ENCODE measurements around the gene TRMT10C.
"Not testable (repeated sequence)": the region's sequence is repeated elsewhere in the genome, so short reads cannot be mapped to it uniquely, and the experiment has no call there.

The TRMT10C gene

DNA sequence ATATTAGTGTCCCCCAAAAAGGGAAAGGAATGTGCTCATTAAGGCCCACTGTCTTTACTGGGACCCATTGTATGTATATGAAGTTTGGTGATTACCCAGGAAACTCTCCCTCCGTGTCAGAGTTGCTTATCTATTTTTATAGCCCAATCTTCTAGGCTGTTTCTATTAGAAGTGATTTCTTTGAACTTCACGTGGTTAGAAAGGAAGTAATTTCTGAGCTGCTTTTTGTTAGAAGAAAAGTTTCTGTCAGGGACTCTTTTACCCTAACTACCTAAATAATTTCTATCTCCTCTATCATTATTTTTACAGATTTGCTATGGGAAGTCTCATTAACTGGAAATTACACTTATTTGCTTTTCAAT lies 31.0 kb upstream of the TRMT10C start:
- peaks cover 4% of the 10 kb centered on the region for H3K9me3 Mint-ChIP-seq
- H3K36me3 Mint-ChIP-seq (ENCODE audit: low read depth): no peaks in the 10 kb centered on the region
- H3K27ac Mint-ChIP-seq: no peak overlapping the region
- H3K4me1 Mint-ChIP-seq: peaks cover 6% of the 10 kb centered on the region
- no peak overlapping the region for H3K4me3 Mint-ChIP-seq
- TF ChIP-seq, protein P1, sequence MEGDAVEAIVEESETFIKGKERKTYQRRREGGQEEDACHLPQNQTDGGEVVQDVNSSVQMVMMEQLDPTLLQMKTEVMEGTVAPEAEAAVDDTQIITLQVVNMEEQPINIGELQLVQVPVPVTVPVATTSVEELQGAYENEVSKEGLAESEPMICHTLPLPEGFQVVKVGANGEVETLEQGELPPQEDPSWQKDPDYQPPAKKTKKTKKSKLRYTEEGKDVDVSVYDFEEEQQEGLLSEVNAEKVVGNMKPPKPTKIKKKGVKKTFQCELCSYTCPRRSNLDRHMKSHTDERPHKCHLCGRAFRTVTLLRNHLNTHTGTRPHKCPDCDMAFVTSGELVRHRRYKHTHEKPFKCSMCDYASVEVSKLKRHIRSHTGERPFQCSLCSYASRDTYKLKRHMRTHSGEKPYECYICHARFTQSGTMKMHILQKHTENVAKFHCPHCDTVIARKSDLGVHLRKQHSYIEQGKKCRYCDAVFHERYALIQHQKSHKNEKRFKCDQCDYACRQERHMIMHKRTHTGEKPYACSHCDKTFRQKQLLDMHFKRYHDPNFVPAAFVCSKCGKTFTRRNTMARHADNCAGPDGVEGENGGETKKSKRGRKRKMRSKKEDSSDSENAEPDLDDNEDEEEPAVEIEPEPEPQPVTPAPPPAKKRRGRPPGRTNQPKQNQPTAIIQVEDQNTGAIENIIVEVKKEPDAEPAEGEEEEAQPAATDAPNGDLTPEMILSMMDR (IDR thresholded peaks at IDR 0.05): no peak
- peaks cover 10% of the 10 kb centered on the region for H3K27me3 Mint-ChIP-seq (ENCODE audit: low read depth, poor library complexity)
- no peak for DNase-seq

DNA sequence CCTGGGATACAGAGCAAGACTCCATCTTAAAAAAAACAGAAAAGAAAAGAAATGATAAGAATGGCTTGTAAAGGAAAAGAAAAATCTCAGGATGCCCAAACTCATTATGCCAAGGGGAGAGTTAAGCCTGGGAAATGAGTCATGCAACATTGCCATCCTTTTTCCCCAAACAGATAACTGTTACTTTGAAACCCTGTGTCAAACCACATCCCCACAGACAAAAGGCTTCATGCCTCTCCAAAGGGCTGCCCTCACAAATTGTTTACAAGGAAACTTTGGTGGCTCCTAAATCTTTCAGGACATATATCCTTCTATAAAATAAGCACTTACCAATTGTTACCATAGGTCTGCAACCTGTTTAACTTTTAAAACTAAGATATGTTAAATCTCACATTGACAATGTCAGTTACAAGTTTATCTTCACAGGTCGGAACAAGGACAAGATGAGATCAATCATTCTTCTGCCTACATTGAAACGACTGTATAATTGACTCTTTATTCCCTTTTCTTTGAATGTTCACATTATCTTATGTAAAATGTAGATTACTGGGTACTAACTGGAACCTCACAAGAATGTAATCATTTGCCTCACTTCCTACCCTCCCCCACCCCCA lies 30.1 kb upstream of the TRMT10C start:
- TF ChIP-seq, protein P1 (IDR thresholded peaks at IDR 0.05): no peak
- Mint-ChIP-seq H3K36me3 (ENCODE audit: low read depth) (no peaks in the 10 kb centered on the region), H3K27me3 (ENCODE audit: low read depth, poor library complexity) (peaks cover 14% of the 10 kb centered on the region), H3K9me3 (peaks cover 4% of the 10 kb centered on the region), H3K4me1 (peaks cover 6% of the 10 kb centered on the region), H3K4me3 (no peak overlapping the region), H3K27ac (no peak overlapping the region)
- DNase-seq: no peak

DNA sequence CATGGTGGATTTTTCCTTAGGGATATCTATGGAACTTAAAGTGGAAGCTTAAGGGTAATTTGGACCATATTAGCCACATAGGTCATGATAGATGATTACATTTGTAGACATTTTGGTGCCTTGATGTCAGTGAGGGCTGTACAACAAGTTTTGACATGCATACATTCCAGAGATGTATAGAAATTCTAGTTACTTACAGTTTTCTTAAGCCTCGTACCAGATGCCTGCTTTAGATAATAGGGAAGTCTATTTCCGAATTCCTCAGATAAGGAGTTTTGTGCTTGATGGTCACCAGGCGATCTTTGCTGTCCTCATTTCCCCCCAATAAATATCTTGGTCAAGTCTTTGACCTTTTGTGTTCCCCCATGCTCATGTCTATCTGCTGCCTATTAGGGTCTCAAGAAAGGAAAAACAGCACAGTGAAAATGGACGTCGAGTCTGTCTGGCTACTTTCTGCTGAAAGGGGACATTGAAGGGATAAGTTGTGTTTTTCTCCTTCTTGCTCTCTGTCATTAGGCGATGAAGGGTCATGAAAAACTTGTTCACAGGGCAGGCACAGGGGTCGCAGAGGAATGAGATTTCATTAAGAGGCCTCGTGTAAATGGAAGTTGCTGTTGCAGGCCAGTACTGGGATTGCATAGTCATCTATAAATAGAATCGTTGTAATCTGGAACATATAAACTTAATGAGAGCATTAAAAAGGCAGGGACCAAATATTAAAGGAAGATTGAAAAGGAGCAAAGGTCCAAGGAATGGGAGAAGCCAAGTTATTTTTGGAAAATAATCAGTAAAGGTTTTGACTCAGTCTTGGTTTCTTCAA lies 28.7 kb upstream of the TRMT10C start:
- no peak for DNase-seq
- TF ChIP-seq, protein P1 (IDR thresholded peaks at IDR 0.05): no peak
- H3K27ac Mint-ChIP-seq: no peak overlapping the region
- peaks cover 6% of the 10 kb centered on the region for H3K4me1 Mint-ChIP-seq
- H3K4me3 Mint-ChIP-seq: no peak overlapping the region
- peaks cover 24% of the 10 kb centered on the region for H3K27me3 Mint-ChIP-seq (ENCODE audit: low read depth, poor library complexity)
- no peaks in the 10 kb centered on the region for H3K36me3 Mint-ChIP-seq (ENCODE audit: low read depth)
- peaks cover 4% of the 10 kb centered on the region for H3K9me3 Mint-ChIP-seq

DNA sequence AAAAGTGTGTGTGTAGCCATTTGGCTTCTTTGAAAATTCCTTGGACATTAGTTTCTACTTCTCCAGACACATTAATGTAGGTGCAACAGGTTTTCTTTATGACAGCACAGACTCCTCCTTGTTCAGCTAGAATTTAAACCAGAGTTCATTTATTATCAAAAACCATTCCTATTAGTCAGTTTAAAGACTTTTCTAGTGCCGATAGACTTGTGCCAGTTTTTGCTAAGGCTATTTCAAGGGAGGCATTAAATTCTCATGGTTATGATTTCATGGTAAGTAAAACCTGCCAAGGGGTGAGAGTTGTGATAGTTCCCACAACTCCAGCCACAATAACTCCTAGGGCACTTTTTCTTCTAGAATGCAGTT lies 28.1 kb upstream of the TRMT10C start:
- H3K4me3 Mint-ChIP-seq: no peak overlapping the region
- peaks cover 6% of the 10 kb centered on the region for H3K4me1 Mint-ChIP-seq
- TF ChIP-seq, protein P1 (IDR thresholded peaks at IDR 0.05): no peak
- no peak overlapping the region for H3K27ac Mint-ChIP-seq
- peaks cover 4% of the 10 kb centered on the region for H3K9me3 Mint-ChIP-seq
- DNase-seq: no peak
- H3K36me3 Mint-ChIP-seq (ENCODE audit: low read depth): no peaks in the 10 kb centered on the region
- H3K27me3 Mint-ChIP-seq (ENCODE audit: low read depth, poor library complexity): peaks cover 24% of the 10 kb centered on the region

DNA sequence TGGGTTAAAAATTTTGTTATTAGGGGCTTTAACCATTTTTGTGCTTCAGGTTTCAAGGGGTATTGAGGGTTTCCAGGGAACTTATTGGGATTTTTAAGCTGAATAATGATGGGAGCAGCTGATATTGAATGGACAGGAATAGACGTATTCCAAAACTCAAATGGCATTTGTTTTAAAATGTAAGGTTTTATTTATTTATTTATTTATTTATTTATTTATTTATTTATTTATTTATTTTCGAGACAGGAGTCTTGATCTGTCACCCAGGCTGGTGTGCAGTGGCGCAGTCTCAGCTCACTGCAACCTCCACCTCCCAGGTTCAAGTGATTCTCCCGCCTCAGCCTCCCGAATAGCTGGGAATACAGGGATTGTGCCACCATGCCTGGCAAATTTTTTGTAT lies 26.4 kb upstream of the TRMT10C start:
- Mint-ChIP-seq H3K36me3 (ENCODE audit: low read depth) (no peaks in the 10 kb centered on the region), H3K4me3 (no peak overlapping the region), H3K9me3 (peaks cover 6% of the 10 kb centered on the region), H3K27me3 (ENCODE audit: low read depth, poor library complexity) (peaks cover 35% of the 10 kb centered on the region), H3K4me1 (peaks cover 6% of the 10 kb centered on the region), H3K27ac (no peak overlapping the region)
- TF ChIP-seq, protein P1 (IDR thresholded peaks at IDR 0.05): no peak
- DNase-seq: no peak

DNA sequence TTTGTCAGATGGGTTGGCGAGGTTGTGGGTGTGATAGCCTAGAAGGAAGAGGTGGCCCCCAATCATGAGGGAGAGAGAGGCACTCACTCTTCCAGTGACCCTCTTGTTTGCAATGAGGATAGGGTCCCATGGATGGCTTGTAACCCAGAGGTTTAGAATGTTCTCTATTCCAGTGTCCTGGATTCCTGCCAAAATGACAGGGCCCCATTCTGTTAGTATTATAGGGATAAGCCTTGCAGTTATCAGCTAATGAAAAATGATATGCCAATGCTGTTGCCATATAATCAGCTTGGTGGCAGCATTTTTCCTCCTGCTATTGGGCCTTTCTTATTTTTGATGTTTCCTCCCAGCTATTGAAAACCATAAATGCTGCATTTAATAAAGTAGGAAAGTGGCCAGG lies 25.4 kb upstream of the TRMT10C start:
- Mint-ChIP-seq H3K27ac (no peak overlapping the region), H3K27me3 (ENCODE audit: low read depth, poor library complexity) (peaks cover 31% of the 10 kb centered on the region), H3K36me3 (ENCODE audit: low read depth) (no peaks in the 10 kb centered on the region), H3K9me3 (peaks cover 9% of the 10 kb centered on the region), H3K4me3 (no peak overlapping the region), H3K4me1 (peaks cover 6% of the 10 kb centered on the region)
- TF ChIP-seq, protein P1 (IDR thresholded peaks at IDR 0.05): no peak
- no peak for DNase-seq

DNA sequence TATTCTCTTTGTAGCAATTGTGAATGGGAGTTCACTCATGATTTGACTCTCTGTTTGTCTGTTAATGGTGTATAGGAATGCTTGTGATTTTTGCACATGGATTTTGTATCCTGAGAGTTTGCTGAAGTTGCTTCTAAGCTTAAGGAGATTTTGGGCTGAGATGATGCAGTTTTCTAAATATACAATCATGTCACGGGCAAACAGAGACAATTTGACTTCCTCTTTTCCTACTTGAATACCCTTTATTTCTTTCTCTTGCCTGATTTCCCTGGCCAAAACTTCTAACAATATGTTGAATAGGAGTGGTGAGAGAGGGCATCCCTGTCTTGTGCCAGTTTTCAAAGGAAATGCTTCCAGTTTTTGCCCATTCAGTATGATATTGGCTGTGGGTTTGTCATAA lies 24.7 kb upstream of the TRMT10C start:
- H3K9me3 Mint-ChIP-seq: peaks cover 11% of the 10 kb centered on the region
- not testable (repeated sequence) for DNase-seq; H3K4me3 Mint-ChIP-seq; H3K27ac Mint-ChIP-seq; H3K36me3 Mint-ChIP-seq (ENCODE audit: low read depth); H3K4me1 Mint-ChIP-seq
- peaks cover 31% of the 10 kb centered on the region for H3K27me3 Mint-ChIP-seq (ENCODE audit: low read depth, poor library complexity)
